ENCODE measurements around the gene SPAST. TPM values are rescaled to one million over a fixed set of nuclear protein-coding genes. Genes with fewer than 3 reads are reported as not detected.

Gene SPAST
- total and polyA plus RNA-seq, 2 of the 13 experiments (the other 11 are each of a cell fraction or from before 2014, with no cell fraction given): 11.5 to 40.4 TPM

- no peaks in the 10 kb centered on the region for H3K79me2 ChIP-seq (ENCODE audit: insufficient read depth, low read length)
- no peaks in the 10 kb centered on the region for H4K20me1 ChIP-seq (ENCODE audit: insufficient read depth, low read length)
- no peak overlapping the region for H3K27ac ChIP-seq (ENCODE audit: extremely low read length, insufficient read depth, low read length)
- WGBS (ENCODE audit: low lambda C conversion rate): 94% methylated on average over 2 of the region's 2 CpGs
- POLR2A ChIA-PET: no interaction called here
- intact Hi-C loops (cut with micrococcal nuclease; ENCODE audit: unreplicated experiment) (no loop called here), in situ Hi-C loops (cut with HindIII; ENCODE audit: extremely low pct_ligation_motif_present, low pct_unique_long_range_greater_than_20kb) (no loop called here)
- FAIRE-seq (no peak), ATAC-seq (no peak), DNase-seq (ENCODE audit: low spot score) (no peak)
- H3K4me2 ChIP-seq (ENCODE audit: low read depth, low read length): no peak overlapping the region
- no peaks in the 10 kb centered on the region for H3K4me1 ChIP-seq (ENCODE audit: insufficient read depth, low read length)
- no TSS peak for BruUV-seq (replicated peaks)
- CTCF ChIA-PET (ENCODE audit: low intra/inter-chr PET ratio, low total read pairs): no interaction called here
- H3K9ac ChIP-seq (ENCODE audit: insufficient read depth, low read depth, low read length): no peak overlapping the region
- peaks cover 6 to 26% of the 10 kb centered on the region in 2 experiments for H3K36me3 ChIP-seq (replicated peaks in 1 of 2; ENCODE audit: control insufficient read depth in 1 of 2, insufficient read depth in 2 of 2, low read length in 2 of 2)
- no peak for TF ChIP-seq TRIM22 (IDR thresholded peaks at IDR 0.05)
- no peak for TF ChIP-seq ZFX (CRISPR knock-in tag; IDR thresholded peaks at IDR 0.05; ENCODE audit: low read depth)
- no peak for TF ChIP-seq CREM (IDR thresholded peaks at IDR 0.05)
- no peak for TF ChIP-seq CREM (CRISPR knock-in tag; IDR thresholded peaks at IDR 0.05)
- TF ChIP-seq ZFP41 (CRISPR knock-in tag; IDR thresholded peaks at IDR 0.05; ENCODE audit: borderline replicate concordance): no peak
- TF ChIP-seq ZNF274 (CRISPR knock-in tag; IDR thresholded peaks at IDR 0.05): no peak
- TF ChIP-seq NFATC3 (CRISPR knock-in tag; IDR thresholded peaks at IDR 0.05): no peak
- no peak for TF ChIP-seq KLF11 (CRISPR knock-in tag; IDR thresholded peaks at IDR 0.05)
- no peak for TF ChIP-seq ZNF432 (CRISPR knock-in tag; IDR thresholded peaks at IDR 0.05; ENCODE audit: borderline replicate concordance)
- TF ChIP-seq MTA1 (CRISPR knock-in tag; IDR thresholded peaks at IDR 0.05; ENCODE audit: borderline replicate concordance): no peak
- TF ChIP-seq ADNP (CRISPR knock-in tag; IDR thresholded peaks at IDR 0.05): no peak
- TF ChIP-seq GABPA (IDR thresholded peaks at IDR 0.05; ENCODE audit: low read depth, low read length): no peak
- no peak for TF ChIP-seq GABPA (CRISPR knock-in tag; IDR thresholded peaks at IDR 0.05; ENCODE audit: low read depth)
- H3K4me3 ChIP-seq (replicated peaks in 1 of 3; ENCODE audit: insufficient read depth in 1 of 3, low read depth in 2 of 3, low read length in 3 of 3): no peak overlapping the region
- no peak overlapping the region for H2AFZ ChIP-seq (ENCODE audit: low read length)
- no peaks in the 10 kb centered on the region for H3K9me3 ChIP-seq (ENCODE audit: low read length)
- no peaks in the 10 kb centered on the region for H3K27me3 ChIP-seq (ENCODE audit: control insufficient read depth in 1 of 2, insufficient read depth in 2 of 2, low read length in 2 of 2)
These were observed 55.8 kb downstream of the SPAST start for GRCh38 chr2:32119161-32119560.

Measured in HepG2 (cell line).